ENCODE data around the gene JAKMIP3.
"Not testable (repeated sequence)": the region's sequence is repeated elsewhere in the genome, so short reads cannot be mapped to it uniquely, and the experiment has no call there.

The JAKMIP3 gene

GRCh38 chr10:132066186-132066585 is 440 bp downstream of the JAKMIP3 start:
- no peak for DNase-seq (ENCODE audit: low read depth)

DNA sequence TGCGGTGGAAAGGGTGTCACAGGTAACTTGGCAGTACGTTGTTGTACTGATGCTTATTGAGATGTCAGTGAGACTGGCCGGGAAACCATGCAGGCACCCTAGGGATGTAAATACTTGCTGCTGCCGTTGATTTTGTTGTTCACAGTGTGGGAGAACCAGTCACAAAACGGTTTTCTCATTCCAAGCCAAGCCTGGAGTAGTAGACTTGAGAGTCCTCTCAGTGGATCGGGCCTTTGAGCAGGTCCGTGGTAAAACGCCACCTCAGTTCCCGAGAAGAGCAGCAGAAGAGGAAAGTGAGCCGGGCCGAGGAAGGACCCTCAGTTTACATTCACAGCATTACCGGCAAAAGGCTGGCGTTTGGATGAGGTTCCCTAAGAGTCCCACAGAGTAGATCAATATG is 1.1 kb downstream of the JAKMIP3 start:
- DNase-seq (ENCODE audit: low read depth), result no peak

DNA sequence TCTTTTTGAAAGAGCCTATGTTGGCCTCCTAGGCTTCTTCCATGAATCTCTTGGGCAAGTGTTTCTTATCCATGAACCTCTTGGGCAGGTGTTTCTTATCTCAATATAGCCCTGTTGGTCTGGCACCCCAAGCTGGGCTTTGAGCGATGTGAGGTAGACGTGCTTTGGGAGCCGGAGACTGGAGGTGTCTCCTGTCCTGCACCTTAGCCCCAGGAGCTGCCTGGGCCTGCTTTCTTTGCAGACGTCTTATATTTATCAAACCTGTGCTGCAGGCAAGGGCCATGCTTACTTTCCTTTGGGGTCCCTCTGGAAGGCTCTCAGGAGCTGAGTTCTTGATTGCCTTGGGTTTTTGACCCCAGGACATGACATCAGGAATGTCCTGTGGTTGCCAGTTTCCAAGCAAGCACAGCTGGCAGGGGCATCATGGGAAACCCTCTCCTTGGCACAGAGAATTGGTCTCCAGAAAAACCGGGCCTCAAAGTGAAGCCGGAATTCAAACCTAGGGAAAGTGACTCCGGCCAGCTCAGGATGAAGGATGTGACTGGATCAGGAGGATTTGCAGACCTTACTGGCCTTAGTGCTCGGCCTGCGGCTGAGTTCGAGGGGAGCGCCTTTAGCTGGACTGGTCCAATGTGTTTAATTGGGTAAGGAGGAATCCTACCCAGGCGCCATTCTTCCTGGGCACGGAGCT is 2.8 kb downstream of the JAKMIP3 start:
- DNase-seq (ENCODE audit: low read depth), result no peak

- DNase-seq (ENCODE audit: low read depth), result no peak
Measured at GRCh38 chr10:132069122-132069848, 3.5 kb downstream of the JAKMIP3 start.

DNA sequence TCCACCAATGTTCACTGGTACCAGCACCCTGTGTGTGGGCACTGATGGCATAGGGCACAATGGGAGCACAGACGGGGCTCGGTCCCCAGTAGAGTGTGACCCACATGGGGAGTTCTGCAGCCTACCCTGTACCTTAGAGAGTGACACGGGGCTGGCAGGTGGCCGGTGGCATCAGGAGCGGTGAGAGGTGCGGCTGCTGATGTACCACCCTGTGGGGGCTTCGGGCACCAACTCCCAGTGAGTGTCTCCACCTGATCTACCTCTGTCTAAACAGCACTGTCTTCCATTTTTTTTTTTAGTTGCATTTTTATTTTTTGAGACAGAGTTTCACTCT is 4.1 kb downstream of the JAKMIP3 start:
- DNase-seq (ENCODE audit: low read depth), result no peak

DNA sequence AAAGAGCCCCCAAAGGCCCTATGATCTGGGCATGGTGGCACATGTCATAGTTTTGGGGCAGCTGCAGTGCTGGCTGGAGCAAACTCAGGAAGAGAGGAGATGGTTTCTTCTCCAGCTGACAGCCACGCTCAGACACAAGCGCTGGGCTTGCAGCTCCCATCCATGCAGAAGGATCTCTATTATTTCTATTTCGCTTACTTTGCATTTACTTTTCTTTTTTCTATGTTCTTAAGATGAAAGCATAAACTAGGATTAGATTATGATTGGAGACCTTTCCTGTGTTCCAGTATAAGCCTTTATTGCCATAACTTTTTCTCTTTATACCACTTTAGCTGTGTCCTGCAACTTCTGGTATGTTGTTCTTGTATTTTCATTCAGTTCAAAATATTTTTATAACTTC is 5.0 kb downstream of the JAKMIP3 start:
- no peak for DNase-seq (ENCODE audit: low read depth)

DNA sequence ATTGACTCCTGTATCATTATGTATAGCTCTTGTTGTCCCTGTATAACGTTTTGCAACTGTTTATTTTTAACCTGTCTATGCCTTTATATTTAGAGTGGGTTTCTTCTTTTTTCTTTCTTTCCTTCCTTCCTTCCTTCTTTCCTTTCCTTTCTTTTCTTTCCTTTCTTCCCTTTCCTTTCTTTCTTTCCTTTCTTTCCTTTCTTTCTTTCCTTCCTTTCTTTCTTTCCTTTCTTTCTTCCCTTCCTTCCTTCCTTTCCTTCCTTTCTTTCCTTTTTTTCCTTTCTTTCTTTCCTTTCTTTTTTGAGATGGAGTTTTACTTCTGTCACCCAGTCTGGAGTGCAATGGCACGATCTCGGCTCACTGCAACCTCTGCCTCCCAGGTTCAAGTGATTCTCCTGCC is 5.9 kb downstream of the JAKMIP3 start:
- no peak for DNase-seq (ENCODE audit: low read depth)

DNA sequence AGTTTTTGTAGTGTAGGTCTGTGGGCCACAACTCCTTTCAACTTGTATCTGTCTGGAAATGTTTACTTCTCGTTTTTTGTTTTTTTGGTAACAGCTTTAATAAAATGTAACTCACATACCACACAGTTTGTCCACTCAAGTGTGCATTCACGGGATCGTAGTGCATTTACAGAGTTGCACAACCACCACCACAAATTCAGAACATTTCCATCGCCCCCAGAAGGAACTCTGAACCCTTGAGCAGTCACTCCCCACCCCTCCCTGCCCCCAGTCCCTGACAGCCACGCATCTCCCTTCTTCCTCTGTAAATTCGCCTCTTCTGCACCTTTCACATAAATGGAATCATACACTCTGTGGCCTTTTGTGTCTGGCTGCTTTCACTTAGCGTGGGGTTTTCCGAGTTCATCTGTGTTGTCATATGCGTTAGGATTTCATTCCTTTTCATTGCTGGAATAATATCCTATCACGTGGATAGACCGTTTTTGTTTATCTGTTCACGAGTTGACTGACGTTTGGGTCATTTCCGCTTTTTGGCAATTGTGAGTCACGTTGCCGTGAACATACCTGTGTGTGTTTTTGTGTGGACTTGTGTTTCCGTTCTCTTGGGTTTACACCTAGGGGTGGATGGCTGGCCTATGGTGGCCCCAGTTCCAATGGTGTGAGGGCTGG is 10.3 kb downstream of the JAKMIP3 start:
- no peak for DNase-seq (ENCODE audit: low read depth)

DNA sequence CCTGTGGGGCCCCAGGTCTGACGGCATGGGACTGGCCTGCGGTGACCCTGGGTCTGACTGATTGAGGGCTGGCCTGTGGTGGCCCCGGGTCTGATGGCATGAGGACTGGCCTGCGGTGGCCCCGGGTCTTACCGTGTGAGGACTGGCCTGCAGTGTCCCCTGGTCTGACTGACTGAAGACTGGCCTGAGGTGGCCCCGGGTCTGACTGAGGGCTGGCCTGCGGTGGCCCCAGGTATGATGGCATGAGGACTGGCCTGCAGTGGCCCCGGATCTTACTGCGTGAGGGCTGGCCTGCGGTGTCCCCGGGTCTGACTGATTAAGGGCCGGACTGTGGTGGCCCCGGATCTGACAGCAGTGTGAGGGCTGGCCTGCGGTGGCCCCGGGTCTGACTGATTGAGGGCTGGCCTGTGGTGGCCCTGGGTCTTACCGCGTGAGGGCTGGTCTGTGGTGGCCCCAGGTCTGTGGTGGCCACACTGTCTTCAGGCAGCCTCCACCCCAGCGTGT is 10.9 kb downstream of the JAKMIP3 start:
- no peak for DNase-seq (ENCODE audit: low read depth)

GRCh38 chr10:132077091-132077490 is 11.3 kb downstream of the JAKMIP3 start:
- DNase-seq (ENCODE audit: low read depth), result no peak

GRCh38 chr10:132078746-132079345 is 13.1 kb downstream of the JAKMIP3 start:
- DNase-seq (ENCODE audit: low read depth), result no peak

- DNase-seq (ENCODE audit: low read depth), result not testable (repeated sequence)
Measured at GRCh38 chr10:132084384-132084783, 18.6 kb downstream of the JAKMIP3 start.

- not testable (repeated sequence) for DNase-seq (ENCODE audit: low read depth)
Measured at GRCh38 chr10:132093236-132093635, 27.5 kb downstream of the JAKMIP3 start.

- DNase-seq (ENCODE audit: low read depth), result no peak
Measured at GRCh38 chr10:132094581-132095234, 29.0 kb downstream of the JAKMIP3 start.

DNA sequence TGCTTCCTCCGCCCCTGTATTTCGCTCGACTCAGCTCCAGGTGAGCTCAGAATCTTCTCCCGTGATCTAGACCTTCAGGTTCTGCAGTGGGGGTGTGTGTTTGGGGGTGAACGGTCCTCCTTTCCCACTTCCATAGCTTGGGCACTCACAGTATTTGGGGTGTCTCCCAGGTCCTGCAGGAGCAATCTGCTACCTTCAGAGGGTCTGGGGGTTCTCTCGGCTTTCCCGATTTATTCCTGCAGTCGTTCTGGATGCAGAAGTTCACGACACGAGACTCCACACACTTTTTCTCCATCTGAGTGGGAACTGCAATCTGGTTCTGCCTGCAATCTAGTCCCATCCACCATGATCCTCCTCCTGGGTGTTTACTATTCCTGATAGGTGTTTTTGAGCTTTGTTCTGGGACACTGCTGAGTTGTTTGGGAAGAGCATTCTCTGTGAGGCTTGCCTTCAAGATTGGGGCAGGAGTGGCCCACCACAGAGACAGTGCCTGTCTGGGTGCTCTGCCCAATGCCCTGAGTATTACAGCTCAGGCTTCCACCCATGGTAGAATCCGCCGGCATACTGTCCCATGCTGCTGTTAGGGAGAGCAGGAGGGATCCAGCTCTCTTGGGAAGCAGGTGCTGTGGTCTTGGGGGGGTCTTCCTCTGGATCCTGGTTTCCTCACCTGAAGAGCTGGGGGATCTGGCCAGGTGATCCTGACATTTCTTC is 29.8 kb downstream of the JAKMIP3 start:
- no peak for DNase-seq (ENCODE audit: low read depth)

GRCh38 chr10:132096223-132096622 is 30.5 kb downstream of the JAKMIP3 start:
- no peak for DNase-seq (ENCODE audit: low read depth)

DNA sequence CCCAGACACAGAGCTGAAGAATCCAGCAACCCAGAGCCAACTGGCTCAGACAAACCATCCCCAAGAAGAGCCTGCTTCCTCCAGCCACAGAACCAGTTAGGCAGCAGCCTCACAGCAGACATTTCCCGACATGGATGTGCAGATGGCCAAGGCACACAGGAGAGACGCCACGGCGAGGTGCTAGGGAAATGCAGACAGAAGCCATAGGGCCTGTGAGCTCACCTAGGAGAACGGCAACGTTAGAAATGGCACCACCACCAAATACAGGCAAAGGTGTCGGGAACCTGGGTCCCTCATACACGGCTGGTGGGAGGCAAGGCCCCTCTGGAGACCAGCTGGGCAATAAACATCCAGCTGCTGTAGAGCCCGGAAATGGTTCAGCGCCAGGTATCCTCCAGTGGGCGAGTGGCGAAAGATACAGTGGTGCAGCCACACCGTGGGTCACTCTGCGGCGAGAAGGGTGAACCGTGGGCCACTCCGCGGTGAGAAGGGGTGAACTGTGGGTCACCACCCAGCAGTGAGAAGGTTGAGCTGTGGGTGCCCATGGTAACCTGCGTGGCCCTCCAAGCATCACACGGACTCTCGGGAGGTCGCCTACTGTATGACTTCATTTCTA is 31.2 kb downstream of the JAKMIP3 start:
- no peak for DNase-seq (ENCODE audit: low read depth)

DNA sequence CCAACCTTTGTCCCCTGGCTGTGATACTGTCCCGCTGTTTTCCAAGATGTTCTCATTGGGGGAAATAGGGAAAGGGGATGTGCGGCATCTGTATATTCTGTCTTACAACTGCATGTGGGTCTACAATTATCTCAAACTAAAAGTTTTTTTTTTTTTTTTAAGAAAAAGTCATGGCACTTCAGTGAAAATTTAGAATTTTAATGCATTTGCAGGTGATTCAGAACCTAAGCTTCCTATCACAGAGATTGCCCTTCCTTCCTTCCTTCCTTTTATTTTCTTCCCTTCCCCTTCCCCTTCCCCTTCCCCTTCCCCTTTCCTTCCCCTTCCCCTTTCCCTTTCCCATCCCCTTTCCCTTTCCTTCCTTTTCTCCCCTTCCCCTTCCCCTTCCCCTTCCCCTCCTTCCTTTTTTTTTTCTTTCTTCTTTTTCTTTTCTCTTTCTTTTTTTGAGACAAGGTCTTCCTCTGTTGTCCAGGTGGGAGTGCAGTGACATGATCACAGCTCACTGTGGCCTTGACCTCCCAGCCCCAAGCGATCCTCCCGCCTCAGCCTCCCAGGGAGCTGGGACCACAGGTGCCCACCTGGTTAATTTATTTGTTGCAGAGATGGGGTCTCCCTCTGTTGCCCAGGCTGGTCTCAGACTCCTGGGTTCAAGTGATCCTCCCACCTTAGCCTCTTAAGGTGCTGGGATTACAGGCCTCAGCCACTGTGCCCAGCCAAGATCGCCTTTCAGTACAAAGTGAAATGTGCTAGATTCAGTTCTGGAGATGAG is 32.0 kb downstream of the JAKMIP3 start:
- no peak for DNase-seq (ENCODE audit: low read depth)

DNA sequence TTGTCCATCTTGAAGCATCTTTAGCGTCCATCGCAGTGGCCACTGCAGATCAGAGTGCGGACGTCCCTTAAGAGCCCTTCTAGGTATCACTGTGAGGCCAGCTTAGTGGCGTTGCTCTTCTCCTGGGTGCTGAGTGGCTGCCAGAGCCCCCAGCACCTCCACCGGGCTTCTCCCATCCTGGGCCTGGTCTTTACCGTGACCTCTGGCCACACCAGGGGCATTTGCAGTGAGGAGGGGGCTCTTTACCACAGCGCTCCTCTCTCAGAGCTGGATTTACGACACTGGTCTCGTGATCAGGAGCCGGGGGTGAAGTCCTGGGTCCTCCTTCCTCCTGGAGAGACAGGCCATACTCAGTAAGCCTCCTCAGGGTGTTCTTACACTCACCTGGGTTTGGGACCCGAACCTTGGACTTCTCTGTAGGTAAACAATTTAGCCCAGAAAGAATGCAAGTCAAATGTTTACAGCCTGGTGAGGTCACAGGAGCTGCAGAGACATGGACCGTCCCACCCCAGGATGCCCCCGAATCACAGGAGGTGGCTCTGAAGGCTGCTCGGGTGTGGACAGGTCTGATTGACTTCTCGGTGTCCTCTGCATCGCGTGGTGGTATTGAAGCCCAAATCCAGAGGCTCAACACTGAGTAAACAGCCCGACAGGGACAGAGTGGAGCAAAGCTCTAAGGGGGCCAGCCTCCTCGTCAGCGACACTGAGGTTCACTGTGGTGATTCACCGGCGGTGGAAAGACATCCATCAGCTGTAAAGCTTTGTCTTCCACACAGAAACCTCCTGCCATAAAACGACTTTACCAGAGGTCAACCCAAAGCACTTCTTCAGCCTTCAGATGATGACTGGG is 33.0 kb downstream of the JAKMIP3 start:
- no peak for DNase-seq (ENCODE audit: low read depth)
